A549 (cell line): ENCODE measurements around the gene KCNH4.

Experiments used
- BHLHE40 ChIP-seq: IDR thresholded peaks from 2 replicates; pipeline ENCODE4 v1.6.1; 2012; ENCODE audit warnings: low read depth, low read length, inconsistent platforms
- CTCF ChIP-seq: fragments of >200 bp; sonication (Bioruptor Twin); formaldehyde crosslinking; IDR thresholded peaks from 3 replicates; pipeline ENCODE4 v1.5.1; 2016
- NFE2L2 ChIP-seq: fragments of 150-350 bp; conservative IDR thresholded peaks from 2 replicates; pipeline ENCODE4 v1.6.1; 2014; ENCODE audit warnings: low read length
- NR3C1 ChIP-seq: fragments of >200 bp; sonication (Bioruptor Twin); formaldehyde crosslinking; IDR thresholded peaks from 3 replicates; pipeline ENCODE4 v1.6.1; 2017
- ZSCAN20 ChIP-seq: fragments of 250-450 bp; sonication (Bioruptor Pico); IDR thresholded peaks from 2 replicates; pipeline ENCODE4 v1.8.0; 2022; ENCODE audit warnings: mild to moderate bottlenecking, moderate library complexity

- TF ChIP-seq CTCF (no peak), BHLHE40 (no peak), NR3C1 (no peak), ZSCAN20 (CRISPR knock-in tag) (no peak), NFE2L2 (no peak)
Measured at GRCh38 chr17:42193969-42194899, 13.3 kb upstream of the KCNH4 start, which contains the start of gene GHDC.
